CD4-positive, alpha-beta T cell (primary cell): ENCODE measurements around the gene RADIL. TPM values are rescaled to one million over a fixed set of nuclear protein-coding genes. Genes with fewer than 3 reads are reported as not detected.

Experiments used
- ATAC-seq: fragments of 200-7000 bp; cut with Tn5 transposase; one replicate; pipeline ENCODE4 v1.10.0; 2022; ENCODE audit warnings: mild to moderate bottlenecking; ENCODE audit not compliant: poor library complexity
- CTCF ChIA-PET: fragments of 350-600 bp; sonication (Branson Sonifier 250); formaldehyde crosslinking; loops from one replicate; lab custom pipeline; 2021; ENCODE audit warnings: antibody characterized with exemption, inconsistent platforms; lab: Charles Lee
- POLR2A ChIA-PET: fragments of 350-600 bp; sonication (Branson Sonifier 250); formaldehyde crosslinking; loops from one replicate; lab custom pipeline; 2021; ENCODE audit warnings: antibody characterized with exemption, inconsistent platforms; lab: Charles Lee
- DNase-seq, 14 experiments: peaks; one replicate each; pipeline ENCODE4 v3.0.0-alpha.2; 2013 to 2020; ENCODE audit warnings: mixed read lengths in 2 of 14
- H3K27ac ChIP-seq, 2 donors: one replicate each; pipeline versions ENCODE4 v1.5.1 to v1.7.0; 2013; ENCODE audit warnings: low read length in 2 of 2, low read depth in 1 of 2, mild to moderate bottlenecking in 1 of 2
- H3K27me3 ChIP-seq, 2 experiments: 1 replicate in 1 of 2; 2 replicates in 1 of 2; pipeline versions ENCODE4 v1.6.1 to v1.7.0; 2013; ENCODE audit warnings: low read length in 2 of 2, control low read depth in 1 of 2, mild to moderate bottlenecking in 1 of 2, moderate library complexity in 1 of 2; ENCODE audit not compliant: insufficient read depth in 2 of 2, control insufficient read depth in 1 of 2
- H3K36me3 ChIP-seq: one replicate; pipeline ENCODE4 v1.6.1; 2013; ENCODE audit warnings: low read length, control low read depth; ENCODE audit not compliant: insufficient read depth
- H3K4me1 ChIP-seq: one replicate; pipeline ENCODE4 v1.6.1; 2013; ENCODE audit warnings: low read length, control low read depth; ENCODE audit not compliant: insufficient read depth
- H3K4me3 ChIP-seq: one replicate; pipeline ENCODE4 v1.5.1; 2013; ENCODE audit warnings: mild to moderate bottlenecking, low read length, moderate library complexity
- H3K9me3 ChIP-seq, 2 experiments: 1 replicate in 1 of 2; 2 replicates in 1 of 2; pipeline versions ENCODE4 v1.6.1 to v1.7.0; 2013; ENCODE audit warnings: low read length in 2 of 2, mild to moderate bottlenecking in 2 of 2, control low read depth in 1 of 2, moderate library complexity in 1 of 2; ENCODE audit not compliant: control insufficient read depth in 1 of 2, insufficient read depth in 1 of 2
- H3K27ac Mint-ChIP-seq: one replicate; pipeline ENCODE4 v1.8.0; 2020; ENCODE audit warnings: mixed read lengths
- H3K27me3 Mint-ChIP-seq: one replicate; pipeline ENCODE4 v1.8.0; 2021; ENCODE audit warnings: mixed read lengths
- H3K36me3 Mint-ChIP-seq: one replicate; pipeline ENCODE4 v1.8.0; 2021; ENCODE audit warnings: low read depth, mixed read lengths
- H3K4me1 Mint-ChIP-seq: one replicate; pipeline ENCODE4 v1.8.0; 2021; ENCODE audit warnings: low read depth, mixed read lengths
- H3K4me3 Mint-ChIP-seq: one replicate; pipeline ENCODE4 v1.8.0; 2020; ENCODE audit warnings: mild to moderate bottlenecking, mixed read lengths
- H3K9me3 Mint-ChIP-seq: one replicate; pipeline ENCODE4 v1.8.0; 2020; ENCODE audit warnings: mixed read lengths
- CTCF ChIP-seq: fragments of 200-600 bp; IDR thresholded peaks from one replicate; pipeline ENCODE4 v1.8.0; 2022; ENCODE audit warnings: antibody characterized with exemption, mild to moderate bottlenecking
- intact Hi-C, 2 experiments: fragments of 100-400 bp; cut with DNase I in 1 of 2; cut with micrococcal nuclease in 1 of 2; formaldehyde crosslinking; loops; one replicate each; pipeline versions ENCODE4 v1.15.1 to v1.9.0; 2023 to 2025; cut with DNase I, micrococcal nuclease
- total RNA-seq, 174 experiments: library from RNA in 2 of 174; stranded (reverse) in 2 of 174; gene quantifications; one replicate each; pipeline ENCODE4 v1.2.3 and lab custom pipeline; 2021 to 2026

The RADIL gene
- total RNA-seq, 2 experiments from 2014 or later, result not detected

GRCh38 chr7:4905171-4905570, 21.7 kb upstream of the RADIL start:
- H3K4me3 ChIP-seq, result no peak overlapping the region

GRCh38 chr7:4904346-4904745, 20.8 kb upstream of the RADIL start:
- Mint-ChIP-seq H3K36me3 (no peaks in the 10 kb centered on the region), H3K27ac (no peak overlapping the region), H3K27me3 (peaks cover 9% of the 10 kb centered on the region), H3K9me3 (no peaks in the 10 kb centered on the region), H3K4me3 (no peak overlapping the region), H3K4me1 (no peaks in the 10 kb centered on the region)
- no peak for DNase-seq
- H3K36me3 ChIP-seq, result no peaks in the 10 kb centered on the region
- H3K4me1 ChIP-seq, result no peaks in the 10 kb centered on the region
- ATAC-seq, result no peak
- TF ChIP-seq CTCF, result no peak
- H3K4me3 ChIP-seq, result no peak overlapping the region
- POLR2A ChIA-PET, result no interaction called here
- intact Hi-C loops, result no loop called here
- H3K27me3 ChIP-seq, result peaks cover 0 to 6% of the 10 kb centered on the region in 2 experiments
- CTCF ChIA-PET, result no interaction called here
- H3K9me3 ChIP-seq, result peaks cover 0 to 7% of the 10 kb centered on the region in 2 experiments
- H3K27ac ChIP-seq, result no peak overlapping the region

More at GRCh38 chr7:4905171-4905570, 21.7 kb upstream of the RADIL start:
- no peaks in the 10 kb centered on the region for H3K4me1 Mint-ChIP-seq
- peaks cover 0 to 6% of the 10 kb centered on the region in 2 experiments for H3K27me3 ChIP-seq
- no peak overlapping the region for H3K27ac ChIP-seq
- ChIA-PET POLR2A (no interaction called here), CTCF (no interaction called here)
- intact Hi-C loops, result no loop called here
- ATAC-seq (no peak), DNase-seq (no peak)
- H3K27ac Mint-ChIP-seq, result no peak overlapping the region
- H3K4me3 Mint-ChIP-seq, result no peak overlapping the region
- no peak for TF ChIP-seq CTCF
- peaks cover 0 to 7% of the 10 kb centered on the region in 2 experiments for H3K9me3 ChIP-seq
- no peaks in the 10 kb centered on the region for H3K9me3 Mint-ChIP-seq
- no peaks in the 10 kb centered on the region for H3K4me1 ChIP-seq
- no peaks in the 10 kb centered on the region for H3K36me3 ChIP-seq
- H3K27me3 Mint-ChIP-seq, result peaks cover 9% of the 10 kb centered on the region
- no peaks in the 10 kb centered on the region for H3K36me3 Mint-ChIP-seq

GRCh38 chr7:4895766-4896165, 12.2 kb upstream of the RADIL start:
- H3K27ac Mint-ChIP-seq, result no peak overlapping the region
- Histone ChIP-seq H3K27me3 (no peaks in the 10 kb centered on the region), H3K36me3 (no peaks in the 10 kb centered on the region), H3K9me3 (peaks cover 0 to 10% of the 10 kb centered on the region in 2 experiments), H3K4me1 (no peaks in the 10 kb centered on the region), H3K27ac (no peak overlapping the region), H3K4me3 (no peak overlapping the region)
- H3K36me3 Mint-ChIP-seq, result no peaks in the 10 kb centered on the region
- peaks cover 5% of the 10 kb centered on the region for H3K9me3 Mint-ChIP-seq
- H3K4me3 Mint-ChIP-seq, result no peak overlapping the region
- ChIA-PET CTCF (interaction anchor here (1.1 kb wide), 1 partner anchor 13 kb away, joined by 3 read pairs; no protein-coding TSS in a partner anchor), POLR2A (no interaction called here)
- no peaks in the 10 kb centered on the region for H3K4me1 Mint-ChIP-seq
- intact Hi-C loops, result no loop called here
- DNase-seq, result no peak
- ATAC-seq, result no peak
- TF ChIP-seq CTCF, result no peak
- no peaks in the 10 kb centered on the region for H3K27me3 Mint-ChIP-seq
